Endothelial cell of umbilical vein (primary cell): ENCODE data around the gene NHERF2.

Experiments
- CTCF ChIP-seq, 2 donors: IDR thresholded peaks; 1 replicate in 1 of 2; 2 replicates in 1 of 2; pipeline ENCODE4 v1.5.1; 2011; ENCODE audit warnings: low read length in 2 of 2, mild to moderate bottlenecking in 2 of 2, moderate library complexity in 2 of 2, control low read depth in 1 of 2, inconsistent platforms in 1 of 2, low read depth in 1 of 2; ENCODE audit not compliant: insufficient read depth in 1 of 2; ENCODE audit errors: extremely low read depth in 1 of 2
- EZH2 ChIP-seq: IDR thresholded peaks from 2 replicates; pipeline ENCODE4 v1.6.1; 2012; ENCODE audit warnings: borderline replicate concordance, low read depth, mild to moderate bottlenecking, moderate library complexity, low read length, inconsistent platforms; ENCODE audit not compliant: severe bottlenecking
- GATA2 ChIP-seq: IDR thresholded peaks from 2 replicates; pipeline ENCODE4 v1.7.0; 2011; ENCODE audit warnings: low read depth, mild to moderate bottlenecking, moderate library complexity, mixed read lengths, low read length; ENCODE audit not compliant: insufficient read length, insufficient read depth
- JUN ChIP-seq: IDR thresholded peaks from 2 replicates; pipeline ENCODE4 v1.6.1; 2011; ENCODE audit warnings: borderline replicate concordance, low read depth; ENCODE audit not compliant: insufficient read length, insufficient read depth
- MAX ChIP-seq: IDR thresholded peaks from 2 replicates; pipeline ENCODE4 v1.6.1; 2011; ENCODE audit not compliant: insufficient read depth, insufficient read length
- MYC ChIP-seq: IDR thresholded peaks from one replicate; pipeline ENCODE4 v1.6.1; 2011; ENCODE audit warnings: mild to moderate bottlenecking, low read depth, low read length
- POLR2A ChIP-seq: IDR thresholded peaks from 2 replicates; pipeline ENCODE4 v1.6.1; 2012; ENCODE audit warnings: low read depth, mild to moderate bottlenecking, control low read depth, low read length
- POLR2AphosphoS5 ChIP-seq: IDR thresholded peaks from 2 replicates; pipeline ENCODE4 v1.6.1; 2012; ENCODE audit warnings: low read depth, mild to moderate bottlenecking, control low read depth, low read length, moderate library complexity; ENCODE audit not compliant: insufficient read depth

DNA sequence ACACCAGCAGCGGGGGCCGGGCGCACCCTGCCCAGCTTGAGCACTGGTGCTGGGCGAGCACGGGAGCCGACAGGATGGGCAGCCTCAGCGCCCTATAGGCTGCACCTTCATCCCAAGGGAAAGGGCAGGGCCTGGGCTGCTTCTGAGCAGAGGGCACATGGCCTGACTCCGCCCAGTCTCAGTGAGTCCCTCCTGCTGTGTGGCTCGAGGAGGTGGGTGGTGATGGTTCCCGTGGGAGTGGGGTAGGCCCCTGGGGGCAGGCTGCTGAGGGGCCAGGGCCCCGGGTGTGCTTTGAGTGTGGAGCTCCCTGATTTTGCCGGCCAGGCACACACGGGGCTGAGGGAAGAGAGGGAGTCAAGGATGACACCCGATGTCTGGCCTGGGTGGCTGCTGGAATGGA, 59.0 kb downstream of the NHERF2 start:
- no peak for TF ChIP-seq CTCF (IDR thresholded peaks at IDR 0.05; ENCODE audit: extremely low read depth in 1 of 2, insufficient read depth in 1 of 2, low read depth in 1 of 2, low read length in 2 of 2)
- no peak for TF ChIP-seq POLR2A
- no peak for TF ChIP-seq POLR2AphosphoS5
- no peak for TF ChIP-seq GATA2
- no peak for TF ChIP-seq JUN
- TF ChIP-seq EZH2, result no peak
- TF ChIP-seq MAX, result no peak
- TF ChIP-seq MYC, result no peak
